Activated T-helper 1 cell treated with anti-CD3 and anti-CD28 coated beads, Interleukin-12 subunit alpha, Interleukin-12 subunit beta, Interleukin-2, Interleukin-4 antibody, amounts not matched to agents 30 ng/mL and 10 ng/mL and 1 ng/mL, durations not matched to agents 14 hours and 24 hours and 36 hours (primary cell): ENCODE measurements around the gene TNKS2. TPM values are rescaled to one million over a fixed set of nuclear protein-coding genes. Genes with fewer than 3 reads are reported as not detected.
"Not testable (repeated sequence)": the region's sequence is repeated elsewhere in the genome, so short reads cannot be mapped to it uniquely, and the experiment has no call there.

Experiments used
- DNase-seq: peaks from one replicate; pipeline ENCODE4 v3.0.0; 2021; ENCODE audit warnings: low spot score
- H3K27ac Mint-ChIP-seq: one replicate; pipeline ENCODE4 v1.8.0; 2021; ENCODE audit warnings: mild to moderate bottlenecking, mixed read lengths
- H3K27me3 Mint-ChIP-seq: one replicate; pipeline ENCODE4 v1.8.0; 2022; ENCODE audit warnings: mild to moderate bottlenecking, moderate library complexity, mixed read lengths; ENCODE audit not compliant: insufficient read depth
- H3K36me3 Mint-ChIP-seq: one replicate; pipeline ENCODE4 v1.8.0; 2021; ENCODE audit warnings: low read depth, mixed read lengths
- H3K4me1 Mint-ChIP-seq: one replicate; pipeline ENCODE4 v1.8.0; 2021; ENCODE audit warnings: low read depth, mixed read lengths
- H3K4me3 Mint-ChIP-seq: one replicate; pipeline ENCODE4 v1.8.0; 2021; ENCODE audit warnings: mild to moderate bottlenecking, moderate library complexity, mixed read lengths
- H3K9me3 Mint-ChIP-seq: one replicate; pipeline ENCODE4 v1.8.0; 2021; ENCODE audit warnings: mixed read lengths
- intact Hi-C: fragments of 100-400 bp; cut with micrococcal nuclease; formaldehyde crosslinking; loops from one replicate; pipeline ENCODE4 v1.15.1; 2024
- total RNA-seq: library from RNA; stranded (reverse); gene quantifications from 2 replicates; pipeline ENCODE4 v1.2.3, GENCODE V29; 2022

The TNKS2 gene
- total RNA-seq, 1 donor from 2014 or later: 29.9 TPM

GRCh38 chr10:91886954-91887271 is 88.7 kb downstream of the TNKS2 start:
- H3K27ac Mint-ChIP-seq: no peak overlapping the region
- H3K27me3 Mint-ChIP-seq: peaks cover 46% of the 10 kb centered on the region
- no peak for DNase-seq
- peak overlapping the region; percentile 51 for H3K4me3 Mint-ChIP-seq
- peaks cover 3% of the 10 kb centered on the region for H3K36me3 Mint-ChIP-seq
- intact Hi-C loops: loop anchor here (2.0 kb wide), 1 partner anchor 22 kb away; the partner anchor contains the start of gene FGFBP3
- H3K4me1 Mint-ChIP-seq: peaks cover 9% of the 10 kb centered on the region
- no peaks in the 10 kb centered on the region for H3K9me3 Mint-ChIP-seq

GRCh38 chr10:91887272-91888076 is 89.2 kb downstream of the TNKS2 start:
- intact Hi-C loops: loop anchor here (2.0 kb wide), 1 partner anchor 21 kb away; the partner anchor contains the start of gene FGFBP3
- DNase-seq: no peak
- H3K27me3 Mint-ChIP-seq: peaks cover 46% of the 10 kb centered on the region
- H3K27ac Mint-ChIP-seq: peak overlapping the region; percentile 22
- peaks cover 9% of the 10 kb centered on the region for H3K4me1 Mint-ChIP-seq
- no peaks in the 10 kb centered on the region for H3K9me3 Mint-ChIP-seq
- H3K36me3 Mint-ChIP-seq: peaks cover 3% of the 10 kb centered on the region
- H3K4me3 Mint-ChIP-seq: peak overlapping the region; percentile 86

- H3K4me1 Mint-ChIP-seq: peaks cover 9% of the 10 kb centered on the region
- H3K4me3 Mint-ChIP-seq: no peak overlapping the region
- peaks cover 3% of the 10 kb centered on the region for H3K36me3 Mint-ChIP-seq
- no peak overlapping the region for H3K27ac Mint-ChIP-seq
- no peaks in the 10 kb centered on the region for H3K9me3 Mint-ChIP-seq
- H3K27me3 Mint-ChIP-seq: peaks cover 24% of the 10 kb centered on the region
- DNase-seq: no peak
- intact Hi-C loops: no loop called here
Observed at GRCh38 chr10:91891125-91892001, 93.1 kb downstream of the TNKS2 start.

DNA sequence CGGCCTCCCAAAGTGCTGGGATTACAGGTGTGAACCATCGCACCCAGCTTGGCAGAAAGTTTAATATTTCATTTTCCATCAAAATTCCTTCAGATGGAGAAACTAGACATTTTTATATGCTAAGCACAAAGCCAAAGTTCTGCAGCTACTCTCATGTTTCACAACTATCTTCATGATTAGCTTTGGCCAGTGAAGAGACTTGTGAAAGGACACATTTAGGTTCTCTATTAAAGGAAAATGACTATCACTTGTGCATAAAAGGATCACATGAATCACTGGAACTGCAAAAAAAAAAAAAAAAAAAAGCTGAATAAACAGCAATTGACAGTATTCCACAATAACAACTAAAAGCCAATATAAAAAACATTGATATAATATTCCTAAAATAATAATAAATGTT is 94.8 kb downstream of the TNKS2 start:
- intact Hi-C loops: no loop called here
- Mint-ChIP-seq H3K4me3 (no peak overlapping the region), H3K36me3 (peaks cover 2% of the 10 kb centered on the region), H3K4me1 (peaks cover 1% of the 10 kb centered on the region), H3K9me3 (no peaks in the 10 kb centered on the region), H3K27ac (no peak overlapping the region), H3K27me3 (peaks cover 15% of the 10 kb centered on the region)
- no peak for DNase-seq

- H3K4me1 Mint-ChIP-seq, DNase-seq: not testable (repeated sequence)
Observed at GRCh38 chr10:91894261-91894685, 96.0 kb downstream of the TNKS2 start.

GRCh38 chr10:91896212-91896756 is 98.1 kb downstream of the TNKS2 start:
- Mint-ChIP-seq H3K36me3 (no peaks in the 10 kb centered on the region), H3K4me1 (peaks cover 3% of the 10 kb centered on the region), H3K27ac (no peak overlapping the region), H3K4me3 (no peak overlapping the region), H3K9me3 (peaks cover 5% of the 10 kb centered on the region), H3K27me3 (peaks cover 4% of the 10 kb centered on the region)
- intact Hi-C loops: no loop called here
- DNase-seq: no peak

More at GRCh38 chr10:91894261-91894685, 96.0 kb downstream of the TNKS2 start:
- intact Hi-C loops, H3K9me3 Mint-ChIP-seq, H3K4me3 Mint-ChIP-seq, H3K27ac Mint-ChIP-seq, H3K36me3 Mint-ChIP-seq: not testable (repeated sequence)
- H3K27me3 Mint-ChIP-seq: peaks cover 16% of the 10 kb centered on the region

GRCh38 chr10:91897421-91897820 is 99.2 kb downstream of the TNKS2 start:
- H3K9me3 Mint-ChIP-seq: peaks cover 10% of the 10 kb centered on the region
- H3K4me3 Mint-ChIP-seq: no peak overlapping the region
- intact Hi-C loops: no loop called here
- peaks cover 4% of the 10 kb centered on the region for H3K27me3 Mint-ChIP-seq
- no peak for DNase-seq
- no peak overlapping the region for H3K27ac Mint-ChIP-seq
- peaks cover 15% of the 10 kb centered on the region for H3K4me1 Mint-ChIP-seq
- H3K36me3 Mint-ChIP-seq: no peaks in the 10 kb centered on the region

DNA sequence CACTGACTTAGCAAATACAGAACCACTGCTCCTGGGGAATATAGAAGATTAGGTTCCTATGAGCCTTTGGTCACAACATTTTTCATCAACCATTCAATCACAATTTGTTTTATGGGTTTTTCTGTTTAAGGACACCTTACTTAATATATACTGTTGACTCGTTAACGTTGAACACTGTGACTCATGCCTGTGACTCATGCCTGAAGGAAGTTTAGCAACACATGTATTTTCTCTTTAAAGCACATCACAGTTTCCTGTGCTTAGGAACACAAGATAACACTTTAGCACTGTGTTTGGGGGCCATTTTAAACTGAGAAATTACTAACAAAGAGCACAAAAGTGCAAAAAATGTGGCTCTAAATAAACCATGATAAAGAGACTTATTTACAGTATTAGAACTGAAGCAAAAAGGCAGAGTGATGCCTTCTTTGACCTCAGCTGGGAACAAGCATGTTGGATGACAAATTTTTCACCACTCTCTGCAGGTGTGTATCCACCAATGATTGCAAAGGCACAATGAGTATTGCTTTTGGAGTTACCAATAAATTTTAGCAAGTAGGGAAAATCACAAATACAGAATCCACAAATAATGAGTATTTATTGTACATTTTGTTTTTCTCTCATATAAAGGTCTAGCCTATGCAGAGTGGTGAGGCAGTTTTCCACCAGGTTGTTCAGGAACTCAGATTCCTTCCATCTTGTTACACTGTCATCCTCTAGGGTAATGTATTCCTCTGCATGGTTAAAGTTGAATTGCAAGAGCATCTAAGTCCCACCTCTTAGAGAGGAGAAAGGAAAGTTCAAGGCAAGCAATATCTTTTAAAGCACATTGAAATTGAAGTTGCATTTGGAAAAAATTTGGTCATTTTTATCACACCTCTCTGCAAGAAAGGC is 103.8 kb downstream of the TNKS2 start:
- peaks cover 28% of the 10 kb centered on the region for H3K4me1 Mint-ChIP-seq
- H3K9me3 Mint-ChIP-seq: peaks cover 10% of the 10 kb centered on the region
- peak overlapping the region; percentile 90 for H3K27ac Mint-ChIP-seq
- peaks cover 5% of the 10 kb centered on the region for H3K36me3 Mint-ChIP-seq
- intact Hi-C loops: loop anchor here (1.0 to 10.0 kb wide), 4 partner anchors 21 to 897 kb away; partner anchors contain the start of gene BTAF1
- H3K27me3 Mint-ChIP-seq: peaks cover 4% of the 10 kb centered on the region
- no peak for DNase-seq
- H3K4me3 Mint-ChIP-seq: peak overlapping the region; percentile 45

DNA sequence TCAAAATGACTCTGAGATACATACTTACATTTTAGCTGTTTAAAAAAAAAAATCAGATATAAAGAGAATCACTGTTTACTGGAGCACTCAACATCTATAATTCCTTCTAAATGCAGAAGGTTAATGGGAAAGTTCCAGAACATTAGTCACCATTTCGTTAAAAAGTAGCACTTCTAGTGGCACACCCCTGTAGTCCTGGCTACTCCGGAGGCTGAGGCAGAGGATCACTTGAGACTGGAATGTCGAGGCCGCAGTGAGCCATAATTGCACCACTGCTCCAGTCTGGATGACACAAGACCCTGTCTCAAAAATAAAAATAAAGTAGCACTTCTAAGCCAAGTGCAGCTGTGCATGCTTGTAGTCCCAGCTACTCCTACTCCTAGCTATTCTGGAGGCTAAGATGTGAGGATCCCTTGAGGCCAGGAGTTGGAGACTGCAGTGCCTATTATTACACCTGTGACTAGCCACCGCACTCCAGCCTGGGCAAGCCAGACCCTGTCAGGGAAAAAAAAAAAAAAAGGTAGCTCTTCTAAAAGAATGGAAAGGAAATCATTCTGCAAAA is 108.9 kb downstream of the TNKS2 start:
- Mint-ChIP-seq H3K4me1 (peaks cover 35% of the 10 kb centered on the region), H3K27me3 (peaks cover 5% of the 10 kb centered on the region), H3K36me3 (peaks cover 7% of the 10 kb centered on the region), H3K4me3 (peak overlapping the region; percentile 87), H3K27ac (peak overlapping the region; percentile 73), H3K9me3 (no peaks in the 10 kb centered on the region)
- DNase-seq: no peak
- intact Hi-C loops: loop anchor here (5.0 to 10.0 kb wide), 2 partner anchors 685 to 902 kb away; partner anchors contain the start of gene KIF11

GRCh38 chr10:91907914-91908336 is 109.7 kb downstream of the TNKS2 start:
- intact Hi-C loops: loop anchor here (1.0 to 10.0 kb wide), 4 partner anchors 21 to 903 kb away; partner anchors contain the start of genes KIF11 and TNKS2
- peak overlapping the region; percentile 73 for H3K27ac Mint-ChIP-seq
- H3K36me3 Mint-ChIP-seq: peaks cover 7% of the 10 kb centered on the region
- no peaks in the 10 kb centered on the region for H3K9me3 Mint-ChIP-seq
- DNase-seq: no peak
- H3K4me3 Mint-ChIP-seq: peak overlapping the region; percentile 87
- H3K27me3 Mint-ChIP-seq: peaks cover 8% of the 10 kb centered on the region
- H3K4me1 Mint-ChIP-seq: peaks cover 29% of the 10 kb centered on the region

- peaks cover 14% of the 10 kb centered on the region for H3K27me3 Mint-ChIP-seq
- intact Hi-C loops: loop anchor here (1.0 to 10.0 kb wide), 7 partner anchors 15 to 1029 kb away; partner anchors contain the start of genes BTAF1, KIF11 and TNKS2
- peak; percentile 65 for DNase-seq
- H3K27ac Mint-ChIP-seq: peak overlapping the region; percentile 82
- no peaks in the 10 kb centered on the region for H3K9me3 Mint-ChIP-seq
- H3K36me3 Mint-ChIP-seq: peaks cover 7% of the 10 kb centered on the region
- H3K4me1 Mint-ChIP-seq: peaks cover 29% of the 10 kb centered on the region
- peak overlapping the region; percentile 87 for H3K4me3 Mint-ChIP-seq
Observed at GRCh38 chr10:91908337-91909116, 110.3 kb downstream of the TNKS2 start.
